Activated naive CD8-positive, alpha-beta T cell treated with anti-CD3 and anti-CD28 coated beads, Interleukin-2, amount 50 U/mL, for 24 hours (primary cell): ENCODE measurements around the gene RADX.
A peak's percentile ranks its signal among the peaks of the same experiment; 100 is the strongest.
"Not testable (repeated sequence)": the region's sequence is repeated elsewhere in the genome, so short reads cannot be mapped to it uniquely, and the experiment has no call there.

Experiments used
- ATAC-seq: fragments of 150-1000 bp; cut with Tn5 transposase; one replicate; pipeline ENCODE4 v1.10.0; 2021
- DNase-seq: peaks from one replicate; pipeline ENCODE4 v3.0.0; 2021
- H3K27ac Mint-ChIP-seq: one replicate; pipeline ENCODE4 v1.8.0; 2021; ENCODE audit warnings: mild to moderate bottlenecking, mixed read lengths
- H3K27me3 Mint-ChIP-seq: one replicate; pipeline ENCODE4 v1.8.0; 2021; ENCODE audit warnings: mixed read lengths
- H3K36me3 Mint-ChIP-seq: one replicate; pipeline ENCODE4 v1.8.0; 2021; ENCODE audit warnings: low read depth, mixed read lengths
- H3K4me1 Mint-ChIP-seq: one replicate; pipeline ENCODE4 v1.8.0; 2021; ENCODE audit warnings: mixed read lengths
- H3K4me3 Mint-ChIP-seq: one replicate; pipeline ENCODE4 v1.8.0; 2021; ENCODE audit warnings: mild to moderate bottlenecking, moderate library complexity, mixed read lengths
- H3K9me3 Mint-ChIP-seq: one replicate; pipeline ENCODE4 v1.8.0; 2021; ENCODE audit warnings: mixed read lengths

RADX gene

DNA sequence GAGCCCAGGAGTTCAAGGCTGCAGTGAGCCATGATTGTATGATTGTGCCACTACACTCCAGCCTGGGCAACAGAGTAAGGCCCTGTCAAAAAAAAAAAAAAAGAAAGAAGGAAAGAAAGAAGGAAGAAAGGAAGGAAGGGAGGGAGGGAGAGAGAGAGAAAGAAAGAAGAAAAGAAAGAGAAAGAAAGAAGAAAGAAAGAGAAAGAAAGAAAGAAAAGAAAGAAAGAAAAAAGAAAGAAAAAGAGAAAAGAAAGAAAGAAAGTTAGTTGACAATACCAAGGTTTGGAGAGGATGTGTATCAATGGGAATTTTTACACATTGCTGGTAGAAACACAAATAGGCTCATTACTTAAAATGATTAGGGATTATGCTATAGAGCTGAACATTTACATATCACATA, 19.8 kb downstream of the RADX start:
- Mint-ChIP-seq H3K4me3 (no peak overlapping the region), H3K4me1 (no peaks in the 10 kb centered on the region), H3K27ac (no peak overlapping the region), H3K9me3 (no peaks in the 10 kb centered on the region), H3K36me3 (no peaks in the 10 kb centered on the region), H3K27me3 (no peaks in the 10 kb centered on the region)
- ATAC-seq (no peak), DNase-seq (no peak)

DNA sequence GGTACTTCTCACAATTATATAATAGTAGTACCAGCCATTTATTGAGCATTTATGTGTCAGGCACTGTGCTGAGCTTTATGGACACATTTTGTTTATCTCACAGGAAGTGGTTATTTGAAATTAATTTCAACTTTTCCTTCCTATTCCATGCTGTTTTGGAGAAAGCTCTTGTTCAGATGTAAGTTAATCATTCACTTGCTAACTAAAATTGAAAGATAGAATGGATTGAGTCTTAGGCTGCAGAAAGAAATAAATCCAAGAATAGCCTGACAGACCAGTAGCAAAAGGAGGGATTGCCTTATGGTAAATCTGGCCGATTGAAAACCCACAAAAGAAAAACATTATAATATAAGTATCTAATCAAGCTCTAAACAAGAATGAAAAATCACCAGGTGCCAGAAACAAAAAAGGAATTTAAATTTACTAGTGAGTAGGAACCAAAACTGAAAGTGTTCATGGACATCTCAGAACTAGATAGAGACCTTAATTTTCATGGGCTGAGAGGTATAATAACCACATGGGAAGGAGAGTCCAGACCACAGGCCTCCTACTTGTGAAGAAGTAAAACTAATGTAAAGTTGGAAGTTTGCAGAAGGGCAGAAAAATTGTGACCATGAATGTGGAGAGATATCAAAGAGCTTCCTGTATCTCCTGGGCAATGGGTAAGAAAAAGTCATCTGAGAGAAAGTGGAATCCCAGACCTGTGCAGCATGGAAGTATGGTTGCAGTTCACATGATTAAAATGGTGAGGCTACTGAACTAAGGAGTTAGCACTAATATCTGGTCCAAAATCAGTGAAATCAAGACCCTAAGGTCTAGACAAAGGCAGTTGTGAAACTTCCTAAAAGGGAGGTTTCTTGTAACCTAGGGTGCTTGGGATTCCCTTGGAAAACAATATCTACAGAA, 38.0 kb downstream of the RADX start:
- no peaks in the 10 kb centered on the region for H3K9me3 Mint-ChIP-seq
- no peaks in the 10 kb centered on the region for H3K27me3 Mint-ChIP-seq
- ATAC-seq: no peak
- no peak overlapping the region for H3K4me3 Mint-ChIP-seq
- H3K27ac Mint-ChIP-seq: no peak overlapping the region
- peaks cover 4% of the 10 kb centered on the region for H3K4me1 Mint-ChIP-seq
- no peak for DNase-seq
- peaks cover 18% of the 10 kb centered on the region for H3K36me3 Mint-ChIP-seq

DNA sequence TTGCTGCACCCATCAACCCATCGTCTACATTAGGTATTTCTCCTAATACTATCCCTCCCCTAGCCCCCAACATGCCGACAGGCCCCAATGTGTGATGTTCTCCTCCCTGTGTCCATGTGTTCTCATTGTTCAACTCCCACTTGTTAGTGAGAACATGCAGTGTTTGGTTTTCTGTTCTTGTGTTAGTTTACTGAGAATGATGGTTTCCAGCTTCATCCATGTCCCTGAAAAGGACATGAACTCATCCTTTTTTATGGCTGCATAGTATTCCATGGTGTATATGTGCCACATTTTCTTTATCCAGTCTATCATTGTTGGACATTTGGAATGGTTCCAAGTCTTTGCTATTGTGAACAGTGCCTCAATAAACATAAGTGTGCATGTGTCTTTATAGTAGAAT, 41.8 kb downstream of the RADX start:
- not testable (repeated sequence) for H3K4me1 Mint-ChIP-seq, DNase-seq, H3K27me3 Mint-ChIP-seq, H3K9me3 Mint-ChIP-seq, H3K4me3 Mint-ChIP-seq, ATAC-seq, H3K27ac Mint-ChIP-seq
- H3K36me3 Mint-ChIP-seq: peaks cover 14% of the 10 kb centered on the region

DNA sequence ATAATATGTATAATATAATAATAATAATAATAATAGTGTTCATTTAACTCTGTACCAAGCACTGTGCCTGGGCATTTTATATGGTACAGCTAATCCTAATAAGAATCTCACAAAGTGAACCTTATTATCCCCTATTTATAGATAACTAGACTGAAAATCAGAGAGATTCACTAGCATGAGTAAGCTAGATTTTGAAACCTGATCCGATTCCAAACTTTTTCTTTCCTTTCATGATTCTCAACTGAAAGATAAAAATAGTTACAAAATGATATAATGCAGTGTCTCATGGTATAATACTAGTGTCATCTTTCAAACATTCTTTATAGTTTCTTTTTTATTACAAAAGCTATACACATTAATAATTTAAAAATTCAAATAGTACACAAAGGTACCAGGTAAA, 58.9 kb downstream of the RADX start:
- ATAC-seq: no peak

DNA sequence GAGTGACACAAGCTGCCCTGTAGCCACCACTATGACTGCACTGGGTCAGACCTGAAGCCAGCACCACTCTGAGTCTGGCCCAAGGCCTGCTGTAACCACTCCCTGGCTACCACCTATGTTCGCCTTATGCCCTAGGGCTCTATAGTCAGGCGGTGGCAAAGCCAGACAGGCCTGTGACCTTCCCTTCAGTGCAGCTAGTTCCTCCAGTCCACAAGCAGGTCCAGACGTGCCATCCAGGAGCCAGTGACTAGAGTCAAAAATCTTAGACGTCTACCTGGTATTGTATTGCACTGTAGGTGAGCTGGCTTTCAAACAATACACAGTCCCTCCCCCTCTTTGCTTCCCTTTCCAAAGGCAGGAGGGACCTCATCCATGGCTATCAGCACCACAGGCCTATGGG, 60.7 kb downstream of the RADX start:
- ATAC-seq (no peak), DNase-seq (no peak)
- Mint-ChIP-seq H3K27me3 (no peaks in the 10 kb centered on the region), H3K27ac (no peak overlapping the region), H3K9me3 (no peaks in the 10 kb centered on the region), H3K4me3 (no peak overlapping the region), H3K36me3 (peaks cover 5% of the 10 kb centered on the region), H3K4me1 (no peaks in the 10 kb centered on the region)

More for the DNA sequence above, 58.9 kb downstream of the RADX start:
- no peak overlapping the region for H3K4me3 Mint-ChIP-seq
- H3K9me3 Mint-ChIP-seq: no peaks in the 10 kb centered on the region
- H3K27me3 Mint-ChIP-seq: no peaks in the 10 kb centered on the region
- H3K4me1 Mint-ChIP-seq: no peaks in the 10 kb centered on the region
- peaks cover 5% of the 10 kb centered on the region for H3K36me3 Mint-ChIP-seq
- no peak overlapping the region for H3K27ac Mint-ChIP-seq
- DNase-seq: no peak

DNA sequence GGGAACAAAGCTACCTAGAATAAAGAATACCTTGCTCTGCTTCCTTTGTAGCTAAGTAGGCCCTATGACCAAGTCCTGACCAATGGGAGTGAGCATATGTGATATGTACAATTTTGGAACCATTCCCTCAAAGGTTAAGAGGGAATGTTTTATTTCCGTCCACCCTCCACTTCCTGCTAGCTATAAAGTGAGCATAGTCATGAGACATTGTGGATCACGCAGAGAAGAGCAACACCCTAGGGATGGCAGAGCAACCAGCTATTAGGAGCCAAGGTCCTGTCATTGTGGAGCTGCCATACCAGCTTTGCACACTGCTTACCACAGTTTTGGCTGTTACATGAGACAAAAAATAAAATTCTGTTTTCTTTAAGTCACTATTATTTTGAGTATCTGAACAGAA, 68.9 kb downstream of the RADX start:
- Mint-ChIP-seq H3K27ac (no peak overlapping the region), H3K4me1 (no peaks in the 10 kb centered on the region), H3K27me3 (no peaks in the 10 kb centered on the region), H3K9me3 (no peaks in the 10 kb centered on the region), H3K36me3 (no peaks in the 10 kb centered on the region), H3K4me3 (no peak overlapping the region)
- no peak for DNase-seq
- no peak for ATAC-seq

DNA sequence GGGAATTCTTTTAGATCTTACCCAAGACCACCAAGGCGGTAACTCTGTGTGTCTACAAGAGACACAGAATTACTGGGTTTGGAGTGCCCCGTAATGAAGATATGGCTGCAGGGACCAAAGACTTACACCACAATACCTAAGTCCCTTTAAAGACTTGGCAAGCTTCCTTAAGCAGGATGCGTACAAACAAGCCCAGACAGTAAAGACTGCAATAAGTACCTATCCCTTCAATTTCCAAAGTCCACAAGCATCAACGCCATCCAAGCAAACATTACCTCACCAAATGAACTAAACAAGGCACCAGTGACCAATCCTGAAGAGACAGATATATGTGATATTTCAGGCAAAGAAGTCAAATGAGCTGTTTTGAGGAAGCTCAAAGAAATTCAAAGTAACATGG, 72.4 kb downstream of the RADX start:
- ATAC-seq (no peak), DNase-seq (no peak)
- Mint-ChIP-seq H3K27ac (no peak overlapping the region), H3K9me3 (no peaks in the 10 kb centered on the region), H3K4me3 (no peak overlapping the region), H3K27me3 (no peaks in the 10 kb centered on the region), H3K36me3 (no peaks in the 10 kb centered on the region), H3K4me1 (no peaks in the 10 kb centered on the region)

DNA sequence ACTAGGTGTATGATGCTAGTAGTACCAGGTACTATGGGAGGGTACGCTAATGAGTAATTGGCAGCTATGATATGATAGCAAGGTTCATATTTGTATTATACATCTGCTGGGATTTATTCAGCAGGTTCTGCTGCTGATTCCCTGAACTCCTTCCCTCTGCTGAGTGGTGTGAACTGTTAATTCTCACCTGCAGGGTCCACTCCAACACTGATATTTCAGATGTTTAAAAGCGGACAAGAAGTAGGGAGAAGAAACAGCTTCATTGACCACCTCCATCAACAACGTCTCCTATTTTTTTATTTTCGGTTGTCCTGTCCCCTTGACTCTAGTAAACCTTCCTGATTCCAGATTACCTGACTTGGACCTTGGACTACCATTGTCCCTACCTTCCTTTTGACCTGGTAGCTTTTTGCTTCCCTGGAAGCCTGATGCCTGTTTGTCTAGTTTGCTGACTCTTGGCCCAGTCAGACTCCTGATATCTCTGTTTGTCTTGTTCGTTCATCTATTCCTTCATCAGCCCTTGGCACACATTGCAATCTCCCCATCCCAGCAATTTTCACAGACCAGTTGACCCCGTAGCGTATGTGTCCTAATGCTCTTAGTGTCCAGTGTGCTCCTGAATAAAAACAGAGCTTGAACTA, 80.8 kb downstream of the RADX start:
- Mint-ChIP-seq H3K27ac (no peak overlapping the region), H3K27me3 (peaks cover 8% of the 10 kb centered on the region), H3K9me3 (no peaks in the 10 kb centered on the region), H3K4me3 (no peak overlapping the region), H3K36me3 (no peaks in the 10 kb centered on the region), H3K4me1 (no peaks in the 10 kb centered on the region)
- no peak for ATAC-seq
- no peak for DNase-seq

DNA sequence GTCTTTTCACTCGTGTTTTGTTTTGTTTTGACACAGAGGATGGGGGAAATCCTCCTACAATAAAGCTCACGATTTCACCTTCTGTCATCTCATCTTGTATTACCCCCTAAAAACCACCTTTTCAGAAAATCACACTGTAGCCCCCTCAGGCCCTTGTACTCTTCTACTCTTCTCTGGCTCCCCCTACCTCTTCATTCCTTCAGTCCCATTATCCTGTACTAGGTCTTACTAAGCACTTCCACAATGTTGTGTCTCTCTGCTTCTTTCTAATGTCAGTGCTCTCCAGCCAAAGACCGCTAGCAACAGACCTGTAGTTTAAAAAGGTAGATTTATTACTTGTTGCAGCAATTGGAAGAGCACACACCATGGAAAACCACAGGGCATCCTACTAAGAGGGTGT, 84.7 kb downstream of the RADX start:
- Mint-ChIP-seq H3K4me1 (no peaks in the 10 kb centered on the region), H3K4me3 (no peak overlapping the region), H3K27ac (no peak overlapping the region), H3K9me3 (no peaks in the 10 kb centered on the region), H3K36me3 (no peaks in the 10 kb centered on the region), H3K27me3 (peaks cover 10% of the 10 kb centered on the region)
- DNase-seq: no peak
- no peak for ATAC-seq

DNA sequence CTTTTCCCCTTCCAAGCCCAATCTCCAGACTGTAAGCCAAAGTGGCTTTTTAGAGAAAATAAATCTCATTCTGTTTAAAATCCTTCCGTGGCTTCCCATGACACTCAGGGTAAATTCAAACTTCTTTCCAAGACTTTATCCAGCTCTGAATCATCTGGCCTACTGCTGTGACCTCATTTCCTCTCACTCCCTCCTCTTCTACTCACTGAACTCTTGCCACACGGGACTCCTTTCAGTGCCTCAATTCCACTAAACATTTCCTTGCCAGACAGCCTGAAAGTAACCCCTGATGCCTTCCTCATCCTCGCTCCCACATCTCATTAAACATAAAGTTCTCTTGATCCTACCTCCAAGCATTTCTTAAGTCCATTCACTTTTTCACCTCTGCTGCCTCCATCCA, 86.9 kb downstream of the RADX start:
- no peaks in the 10 kb centered on the region for H3K36me3 Mint-ChIP-seq
- no peak overlapping the region for H3K27ac Mint-ChIP-seq
- ATAC-seq (no peak), DNase-seq (no peak)
- no peaks in the 10 kb centered on the region for H3K9me3 Mint-ChIP-seq
- H3K27me3 Mint-ChIP-seq: peaks cover 7% of the 10 kb centered on the region
- H3K4me1 Mint-ChIP-seq: no peaks in the 10 kb centered on the region
- H3K4me3 Mint-ChIP-seq: no peak overlapping the region

DNA sequence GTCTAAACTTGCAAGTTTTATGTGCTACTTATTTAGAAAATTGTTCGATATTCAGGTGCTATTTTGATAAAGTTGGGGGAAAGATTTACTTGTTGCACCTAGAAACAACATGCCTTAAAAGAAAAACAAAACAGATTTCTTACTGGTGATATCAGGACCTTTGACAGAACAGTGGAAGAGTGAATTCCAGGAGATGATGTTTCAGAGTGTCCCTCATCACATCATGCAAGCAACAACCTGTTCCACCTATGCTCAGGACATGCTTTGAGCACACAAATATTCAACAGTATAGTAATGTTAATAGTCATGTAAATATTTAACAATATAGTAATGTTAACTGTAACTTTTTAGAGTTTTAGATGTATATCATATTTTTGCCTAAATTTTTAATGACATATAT, 90.9 kb downstream of the RADX start:
- no peak overlapping the region for H3K4me3 Mint-ChIP-seq
- H3K9me3 Mint-ChIP-seq: no peaks in the 10 kb centered on the region
- no peak overlapping the region for H3K27ac Mint-ChIP-seq
- H3K36me3 Mint-ChIP-seq: no peaks in the 10 kb centered on the region
- peaks cover 1% of the 10 kb centered on the region for H3K4me1 Mint-ChIP-seq
- ATAC-seq (no peak), DNase-seq (no peak)
- peaks cover 2% of the 10 kb centered on the region for H3K27me3 Mint-ChIP-seq

DNA sequence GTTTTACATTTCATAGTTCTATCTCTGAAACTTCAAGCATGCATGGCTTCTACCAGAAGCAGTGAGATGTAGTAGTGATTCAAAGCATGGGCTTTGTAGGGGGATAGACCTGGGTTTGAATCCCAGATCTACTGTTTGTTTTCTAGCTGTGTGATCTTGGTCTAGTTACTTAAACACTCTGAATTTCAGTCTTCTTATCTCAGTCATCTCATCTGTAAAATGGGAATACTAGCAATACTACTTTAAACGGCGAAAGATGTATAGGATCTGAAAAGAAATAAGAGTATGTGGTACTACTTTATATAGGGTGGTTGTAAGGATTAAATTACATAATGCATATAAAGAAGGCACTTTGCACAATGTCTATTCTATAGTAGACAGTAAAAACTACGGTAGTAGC, 94.7 kb downstream of the RADX start:
- Mint-ChIP-seq H3K27me3 (no peaks in the 10 kb centered on the region), H3K9me3 (no peaks in the 10 kb centered on the region), H3K4me1 (peaks cover 7% of the 10 kb centered on the region), H3K27ac (no peak overlapping the region), H3K4me3 (no peak overlapping the region), H3K36me3 (no peaks in the 10 kb centered on the region)
- no peak for ATAC-seq
- DNase-seq: no peak

DNA sequence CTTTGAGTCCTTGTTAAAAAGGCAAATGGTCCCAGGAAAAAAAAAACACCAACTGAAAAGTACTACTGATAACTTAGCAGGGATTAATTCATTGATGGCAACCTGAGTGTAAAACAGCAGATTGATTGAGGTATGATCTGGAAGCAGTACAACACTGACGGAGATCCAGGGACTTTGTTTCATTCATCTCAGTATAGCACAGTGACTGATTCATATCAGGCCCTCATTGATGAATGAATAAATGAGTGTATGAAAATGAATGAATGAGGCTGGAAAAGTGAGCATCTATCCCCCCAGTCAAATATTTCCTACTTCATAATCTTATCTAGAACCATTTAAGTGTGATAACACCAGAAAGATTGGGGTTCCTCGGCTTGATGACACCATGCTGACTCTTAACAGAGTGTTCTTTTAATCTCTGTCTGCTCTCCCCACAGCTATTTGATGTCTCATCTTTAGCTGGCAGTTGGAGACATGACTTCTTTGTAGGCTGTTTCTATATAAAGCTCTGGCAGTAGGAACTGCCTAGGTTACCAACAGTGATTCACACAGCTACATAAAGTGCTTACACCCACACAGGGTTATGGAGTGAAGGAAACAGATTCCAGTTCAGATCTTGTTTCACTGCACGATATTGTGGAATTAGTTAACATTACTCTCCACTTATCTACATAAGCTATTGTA, 96.1 kb downstream of the RADX start:
- Mint-ChIP-seq H3K4me3 (no peak overlapping the region), H3K27me3 (no peaks in the 10 kb centered on the region), H3K9me3 (no peaks in the 10 kb centered on the region), H3K36me3 (no peaks in the 10 kb centered on the region), H3K27ac (no peak overlapping the region), H3K4me1 (peaks cover 7% of the 10 kb centered on the region)
- DNase-seq (no peak), ATAC-seq (peak; percentile 83)

DNA sequence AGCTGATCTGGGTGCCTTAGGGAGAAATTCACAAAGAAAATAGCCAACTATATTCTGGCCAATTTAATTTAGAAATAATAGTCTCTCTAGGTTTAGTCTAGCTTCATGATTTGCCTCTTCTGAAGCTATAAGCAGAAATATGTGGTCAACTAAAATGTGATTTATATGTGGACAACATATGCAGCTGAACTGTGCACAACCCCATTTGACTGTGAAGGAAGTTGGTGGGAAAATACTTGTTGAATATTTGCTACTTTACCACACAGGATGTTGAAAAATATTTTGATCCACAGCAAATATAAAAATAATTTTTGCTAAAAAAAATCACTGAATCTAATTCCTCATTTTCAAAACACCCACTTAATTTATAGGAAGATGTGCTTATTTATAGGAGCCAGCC, 99.0 kb downstream of the RADX start:
- H3K27me3 Mint-ChIP-seq: no peaks in the 10 kb centered on the region
- DNase-seq: no peak
- no peak overlapping the region for H3K27ac Mint-ChIP-seq
- H3K9me3 Mint-ChIP-seq: no peaks in the 10 kb centered on the region
- H3K4me3 Mint-ChIP-seq: no peak overlapping the region
- no peak for ATAC-seq
- H3K4me1 Mint-ChIP-seq: peaks cover 7% of the 10 kb centered on the region
- no peaks in the 10 kb centered on the region for H3K36me3 Mint-ChIP-seq

DNA sequence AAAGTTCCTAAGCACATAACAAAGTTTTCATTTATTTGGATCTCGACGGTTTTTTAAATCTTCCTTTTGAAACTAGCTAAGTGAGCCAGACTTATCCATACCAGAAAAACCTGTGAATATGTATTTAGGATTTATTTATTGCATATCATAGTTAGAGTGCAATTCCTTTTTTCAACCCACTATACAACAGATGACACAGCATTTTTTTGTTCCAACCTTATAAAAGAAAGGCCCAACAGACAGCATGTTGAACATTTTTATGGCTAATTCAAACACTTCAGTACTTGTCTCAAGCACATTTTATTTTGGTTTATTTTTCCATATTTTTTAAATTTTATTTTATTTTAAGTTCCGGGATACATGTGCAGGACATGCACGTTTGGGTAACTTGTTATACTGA, 99.6 kb downstream of the RADX start:
- peaks cover 7% of the 10 kb centered on the region for H3K4me1 Mint-ChIP-seq
- H3K36me3 Mint-ChIP-seq: no peaks in the 10 kb centered on the region
- H3K27ac Mint-ChIP-seq: no peak overlapping the region
- no peaks in the 10 kb centered on the region for H3K27me3 Mint-ChIP-seq
- no peak overlapping the region for H3K4me3 Mint-ChIP-seq
- no peak for DNase-seq
- no peaks in the 10 kb centered on the region for H3K9me3 Mint-ChIP-seq
- no peak for ATAC-seq
